K562 (cell line): ENCODE data around the gene CITED1. TPM values are rescaled to one million over a fixed set of nuclear protein-coding genes. Genes with fewer than 3 reads are reported as not detected.

Experiments
- ATAC-seq: fragments of 200-7000 bp; cut with Tn5 transposase; 3 replicates; pipeline ENCODE4 v1.9.1; 2020; ENCODE audit warnings: moderate library complexity
- BruUV-seq: library from RNA; stranded (reverse); fragments of 400-500 nt; replicated peaks from 2 replicates; lab custom pipeline; 2021; lab: Mats Ljungman, UMichigan
- CTCF ChIA-PET: fragments of 300-600 bp; formaldehyde crosslinking; extraction: SDS; loops from one replicate; lab custom pipeline; 2021; ENCODE audit warnings: low intra/inter-chr PET ratio; lab: Yijun Ruan, JAX
- POLR2A ChIA-PET: fragments of 300-600, 350-650 bp; sonication (Branson Sonifier 250); formaldehyde crosslinking; extraction: SDS; loops from one replicate; lab custom pipeline; 2021; ENCODE audit warnings: antibody characterized with exemption, inconsistent platforms; lab: Yijun Ruan, JAX
- DNase-seq, 4 experiments: peaks; one replicate each; pipeline versions ENCODE4 v3.0.0 to v3.0.0-alpha.2; 2011 to 2018; ENCODE audit warnings: low spot score in 3 of 4, mixed read lengths in 3 of 4; ENCODE audit errors: extremely low read depth in 1 of 4
- FAIRE-seq: peaks from 2 replicates; lab custom pipeline; 2011; peaks lifted over from hg19 to GRCh38; lab: Jason Lieb, UNC
- H2AFZ ChIP-seq: 2 replicates; pipeline ENCODE4 v1.6.0; 2011; ENCODE audit warnings: low read depth, low read length, control low read depth, inconsistent platforms
- H3K27ac ChIP-seq: fragments of 200-600 bp; 3 replicates; pipeline ENCODE4 v1.8.0; 2011; ENCODE audit warnings: low read depth, mild to moderate bottlenecking, control low read depth, inconsistent platforms, low read length, moderate library complexity, mixed read lengths; ENCODE audit errors: extremely low read depth
- H3K27me3 ChIP-seq, 2 experiments: fragments of 300-600 bp in 1 of 2; 2 replicates in 1 of 2; 3 replicates in 1 of 2; pipeline versions ENCODE4 v1.6.0 to v1.8.0; 2011; ENCODE audit warnings: inconsistent platforms in 2 of 2, low read length in 2 of 2, mild to moderate bottlenecking in 1 of 2, mixed read lengths in 1 of 2, moderate library complexity in 1 of 2; ENCODE audit not compliant: control insufficient read depth in 2 of 2, insufficient read depth in 2 of 2
- H3K36me3 ChIP-seq: fragments of 300-600 bp; 3 replicates; pipeline ENCODE4 v1.8.0; 2011; ENCODE audit warnings: mild to moderate bottlenecking, low read length, inconsistent platforms; ENCODE audit not compliant: control insufficient read depth, insufficient read depth
- H3K4me1 ChIP-seq, 2 experiments: fragments of 200-600 bp in 1 of 2; replicated peaks in 1 of 2; 2 replicates in 1 of 2; 3 replicates in 1 of 2; pipeline versions ENCODE4 v1.5.1 to v1.8.0; 2011; ENCODE audit warnings: inconsistent platforms in 2 of 2, low read length in 2 of 2, mild to moderate bottlenecking in 1 of 2, mixed read lengths in 1 of 2, moderate library complexity in 1 of 2; ENCODE audit not compliant: control insufficient read depth in 2 of 2, insufficient read depth in 2 of 2
- H3K4me2 ChIP-seq: 2 replicates; pipeline ENCODE4 v1.6.1; 2011; ENCODE audit warnings: low read length, control low read depth, inconsistent platforms, mixed read lengths; ENCODE audit not compliant: insufficient read depth
- H3K4me3 ChIP-seq: fragments of 200-600 bp; sonication (generic), shearing (Covaris generic); 2 replicates; pipeline ENCODE4 v1.5.1; 2016; ENCODE audit warnings: control low read depth, inconsistent platforms
- H3K79me2 ChIP-seq: fragments of 200-600 bp; 3 replicates; pipeline ENCODE4 v1.8.0; 2011; ENCODE audit warnings: low read length, inconsistent platforms; ENCODE audit not compliant: control insufficient read depth, insufficient read depth
- H3K9ac ChIP-seq, 2 experiments: 2 replicates each; pipeline versions ENCODE4 v1.6.0 to v1.6.1; 2011; ENCODE audit warnings: low read depth in 2 of 2, low read length in 2 of 2, control low read depth in 1 of 2, inconsistent platforms in 1 of 2, mild to moderate bottlenecking in 1 of 2, mixed read lengths in 1 of 2; ENCODE audit not compliant: insufficient read depth in 1 of 2
- H3K9me1 ChIP-seq: one replicate; pipeline ENCODE4 v1.6.0; 2011; ENCODE audit warnings: inconsistent platforms, mild to moderate bottlenecking, low read length, moderate library complexity; ENCODE audit not compliant: control insufficient read depth, insufficient read depth
- H3K9me3 ChIP-seq: replicated peaks from 2 replicates; pipeline ENCODE4 v1.5.1; 2011; ENCODE audit warnings: low read depth, low read length, inconsistent platforms; ENCODE audit not compliant: control insufficient read depth, insufficient read depth
- H4K20me1 ChIP-seq: replicated peaks from 2 replicates; pipeline ENCODE4 v1.6.1; 2011; ENCODE audit warnings: low read length, inconsistent platforms, mixed read lengths; ENCODE audit not compliant: control insufficient read depth, insufficient read depth
- C11orf30 ChIP-seq: fragments of 450-650 bp; IDR thresholded peaks from 2 replicates; pipeline ENCODE4 v1.6.1; 2016; ENCODE audit warnings: low read depth, mild to moderate bottlenecking
- EP400 ChIP-seq: fragments of 450-650 bp; IDR thresholded peaks from 2 replicates; pipeline ENCODE4 v1.6.1; 2017; ENCODE audit warnings: antibody characterized with exemption, mild to moderate bottlenecking, moderate library complexity
- FIP1L1 ChIP-seq: fragments of 200-400 bp; formaldehyde crosslinking; IDR thresholded peaks from 2 replicates; pipeline ENCODE4 v1.6.1; 2018; ENCODE audit warnings: mild to moderate bottlenecking, low read depth, low read length; ENCODE audit not compliant: poor library complexity, severe bottlenecking
- MAFF ChIP-seq: IDR thresholded peaks from 2 replicates; pipeline ENCODE4 v1.6.1; 2012; ENCODE audit warnings: low read length, improper control_type of control experiment
- MAFG ChIP-seq: fragments of 450-650 bp; conservative IDR thresholded peaks from 2 replicates; pipeline ENCODE4 v1.6.1; 2016; ENCODE audit warnings: missing genetic modification characterization, missing compliant biosample characterization
- MAFK ChIP-seq: IDR thresholded peaks from 2 replicates; pipeline ENCODE4 v1.6.1; 2011; ENCODE audit warnings: low read length, improper control_type of control experiment
- MIER1 ChIP-seq: fragments of 450-650 bp; IDR thresholded peaks from 2 replicates; pipeline ENCODE4 v1.6.1; 2016; ENCODE audit warnings: antibody characterized with exemption, mild to moderate bottlenecking, low read depth
- NONO ChIP-seq, 2 experiments: fragments of 200-400 bp in 1 of 2; fragments of 450-650 bp in 1 of 2; formaldehyde crosslinking in 1 of 2; IDR thresholded peaks; 2 replicates each; pipeline ENCODE4 v1.6.1; 2017; ENCODE audit warnings: low read depth in 2 of 2, mild to moderate bottlenecking in 2 of 2, moderate library complexity in 2 of 2, low read length in 1 of 2
- PRDM10 ChIP-seq: fragments of 450-650 bp; IDR thresholded peaks from 2 replicates; pipeline ENCODE4 v1.6.1; 2018; ENCODE audit not compliant: partially characterized antibody
- PREB ChIP-seq: sonication (generic); formaldehyde crosslinking; IDR thresholded peaks from 2 replicates; pipeline ENCODE4 v1.8.1; 2023; ENCODE audit warnings: mild to moderate bottlenecking, missing genetic modification reagents
- RBM15 ChIP-seq: fragments of 200-400 bp; formaldehyde crosslinking; IDR thresholded peaks from 2 replicates; pipeline ENCODE4 v1.6.1; 2018; ENCODE audit warnings: mild to moderate bottlenecking, low read length, moderate library complexity; ENCODE audit not compliant: insufficient read depth
- ZNF316 ChIP-seq: fragments of 450-650 bp; IDR thresholded peaks from 2 replicates; pipeline ENCODE4 v1.6.1; 2016
- ZNF41 ChIP-seq: fragments of 250-450 bp; sonication (Bioruptor Pico); conservative IDR thresholded peaks from 2 replicates; pipeline ENCODE4 v1.4.0; 2020; ENCODE audit warnings: mild to moderate bottlenecking
- ZNF740 ChIP-seq, 3 experiments: fragments of 200-800 bp in 1 of 3; sonication (Bioruptor generic) in 1 of 3; sonication (generic) in 1 of 3; formaldehyde crosslinking in 1 of 3; IDR thresholded peaks; 2 replicates each; pipeline versions ENCODE4 v1.6.1 to v1.8.0; 2016 to 2022; ENCODE audit warnings: mild to moderate bottlenecking in 2 of 3, missing compliant biosample characterization in 2 of 3, missing genetic modification characterization in 2 of 3, missing genetic modification reagents in 1 of 3
- WGBS: fragments of 100-300 bp; shearing (Covaris generic); methylation state at CpG from one replicate; pipeline ENCODE4 v1.1.6; 2016; ENCODE audit warnings: low coverage, mixed read lengths; ENCODE audit not compliant: insufficient coverage; ENCODE audit errors: missing lambda C conversion rate; 5-methylcytosine and 5-hydroxymethylcytosine counted together
- in situ Hi-C: fragments of 300-500 bp; cut with MboI; formaldehyde crosslinking; loops from 4 replicates; pipeline ENCODE4 v1.15.0; 2018; ENCODE audit warnings: inconsistent platforms, mixed read lengths
- intact Hi-C: fragments of 100-400 bp; cut with micrococcal nuclease; formaldehyde crosslinking; loops from 2 replicates; pipeline ENCODE4 v1.14.2; 2022
- polyA plus RNA-seq, 8 experiments: library from polyadenylated mRNA; depleted of rRNA in 4 of 8; stranded (reverse) in 5 of 8; unstranded in 3 of 8; fragments of >200 nt; fragmentation: Nextera tagmentation in 2 of 8; fragmentation: Illumina TruSeq in 1 of 8; extraction: Ambion mirVana in 2 of 8; extraction: Trizol in 1 of 8; gene quantifications; 2 replicates each; pipeline versions ENCODE4 v1.2.1 to v1.2.3, GENCODE V29; 2011 to 2014; ENCODE audit warnings: inconsistent platforms in 1 of 8, missing spikeins in 1 of 8
- total RNA-seq, 7 experiments: library from RNA; depleted of rRNA in 6 of 7; stranded (reverse); fragments of >200 nt in 6 of 7; fragmentation: Illumina TruSeq in 2 of 7; extraction: Trizol in 2 of 7; gene quantifications; 2 replicates each; pipeline versions ENCODE4 v1.2.1 to v1.2.3, GENCODE V29; 2011 to 2021; ENCODE audit warnings: low replicate concordance in 1 of 7

Gene CITED1
- total and polyA plus RNA-seq, 9 of the 15 experiments (the other 6 are each of a cell fraction or from before 2014, with no cell fraction given): 0.56 to 5.8 (median 4.2) TPM

- no peak for TF ChIP-seq NONO (IDR thresholded peaks at IDR 0.05; ENCODE audit: low read depth in 2 of 2, low read length in 1 of 2)
- no peak for TF ChIP-seq PREB (CRISPR knock-in tag)
- TF ChIP-seq ZNF316: no peak
- TF ChIP-seq MAFG (tag): no peak
Observed at GRCh38 chrX:72294497-72294896, 11.2 kb downstream of the CITED1 start (continued).

- in situ Hi-C loops: no loop called here
- no peaks in the 10 kb centered on the region for H3K9me1 ChIP-seq
- TF ChIP-seq MAFG (tag) (peak; percentile 81), MIER1 (no peak), EP400 (no peak), MAFK (peak; percentile 45; the same call in 1 of the 2 replicates), MAFF (peak; percentile 62), C11orf30 (peak; percentile 76), FIP1L1 (no peak), ZNF316 (peak; percentile 86), PRDM10 (no peak), ZNF740 (CRISPR knock-in tag; IDR thresholded peaks at IDR 0.05) (no peak), ZNF740 (tag; IDR thresholded peaks at IDR 0.05) (no peak), RBM15 (no peak), ZNF41 (CRISPR knock-in tag) (no peak)
- no peak overlapping the region for H2AFZ ChIP-seq
- H3K27me3 ChIP-seq: no peaks in the 10 kb centered on the region
- peaks cover under 1% of the 10 kb centered on the region; the same call in 1 of the 3 replicates for H3K79me2 ChIP-seq
- H4K20me1 ChIP-seq: no peaks in the 10 kb centered on the region
- no TSS peak for BruUV-seq
- FAIRE-seq: no peak
- H3K4me2 ChIP-seq: no peak overlapping the region
- DNase-seq: no peak
- no peaks in the 10 kb centered on the region for H3K9me3 ChIP-seq
- H3K4me3 ChIP-seq: no peak overlapping the region
- H3K4me1 ChIP-seq: peaks cover 0 to 7% of the 10 kb centered on the region in 2 experiments; a peak in 4 of 5 replicates
- WGBS: 88% methylated on average over 1 of the region's 1 CpG
- POLR2A ChIA-PET: no interaction called here
- no peak overlapping the region for H3K9ac ChIP-seq
- intact Hi-C loops: no loop called here
- H3K36me3 ChIP-seq: no peaks in the 10 kb centered on the region
- CTCF ChIA-PET: no interaction called here
- H3K27ac ChIP-seq: no peak overlapping the region
- ATAC-seq: no peak
Observed at GRCh38 chrX:72282302-72282701, 23.4 kb downstream of the CITED1 start.
